SU-DHL-6 (cell line): ENCODE data around the gene ZCCHC24.

Experiments
- CTCF ChIP-seq: fragments of 200-600 bp; sonication (generic); IDR thresholded peaks from one replicate; pipeline ENCODE4 v1.5.1; 2017; ENCODE audit warnings: antibody characterized with exemption, mild to moderate bottlenecking, low read length, moderate library complexity; ENCODE audit not compliant: insufficient read depth, poor library complexity, severe bottlenecking
- EZH2phosphoT487 ChIP-seq: fragments of 200-600 bp; sonication (generic), shearing (Covaris generic); conservative IDR thresholded peaks from 2 replicates; pipeline ENCODE4 v1.6.1; 2018; ENCODE audit warnings: mild to moderate bottlenecking, antibody characterized with exemption, low read length, moderate library complexity, mixed read lengths

GRCh38 chr10:79409726-79410085, 35.7 kb downstream of the ZCCHC24 start:
- TF ChIP-seq CTCF (no peak), EZH2phosphoT487 (no peak)
